Aorta (tissue), 5 donors: ENCODE results near the gene AGK. TPM values are rescaled to one million over a fixed set of nuclear protein-coding genes. Genes with fewer than 3 reads are reported as not detected.
"Not testable (repeated sequence)": the region's sequence is repeated elsewhere in the genome, so short reads cannot be mapped to it uniquely, and the experiment has no call there.

Source experiments
- ATAC-seq: fragments of 200-7000 bp; cut with Tn5 transposase; one replicate; pipeline ENCODE4 v1.9.1; 2022; ENCODE audit warnings: moderate library complexity; ENCODE audit not compliant: low FRiP score
- DNase-seq, 2 donors: peaks; one replicate each; pipeline ENCODE4 v3.0.0-alpha.2; 2020
- H3K27ac ChIP-seq, 2 donors: one replicate each; pipeline ENCODE4 v1.5.1; 2013; ENCODE audit warnings: low read length in 2 of 2, mild to moderate bottlenecking in 2 of 2, moderate library complexity in 2 of 2, control low read depth in 1 of 2, inconsistent platforms in 1 of 2, low read depth in 1 of 2
- H3K27me3 ChIP-seq, 2 donors: one replicate each; pipeline ENCODE4 v1.6.1; 2013; ENCODE audit warnings: control low read depth in 1 of 2, low read length in 1 of 2, mild to moderate bottlenecking in 1 of 2, moderate library complexity in 1 of 2; ENCODE audit not compliant: insufficient read depth in 2 of 2, control insufficient read depth in 1 of 2
- H3K36me3 ChIP-seq, 2 donors: one replicate each; pipeline ENCODE4 v1.6.1; 2013; ENCODE audit warnings: control low read depth in 1 of 2, low read length in 1 of 2, mild to moderate bottlenecking in 1 of 2; ENCODE audit not compliant: insufficient read depth in 2 of 2, control insufficient read depth in 1 of 2
- H3K4me1 ChIP-seq, 2 donors: one replicate each; pipeline ENCODE4 v1.6.1; 2013; ENCODE audit warnings: low read length in 2 of 2, control low read depth in 1 of 2, mild to moderate bottlenecking in 1 of 2, moderate library complexity in 1 of 2; ENCODE audit not compliant: insufficient read depth in 2 of 2, control insufficient read depth in 1 of 2
- H3K4me3 ChIP-seq, 2 donors: one replicate each; pipeline ENCODE4 v1.5.1; 2013; ENCODE audit warnings: low read length in 2 of 2, control low read depth in 1 of 2, mild to moderate bottlenecking in 1 of 2
- H3K9me3 ChIP-seq: one replicate; pipeline ENCODE4 v1.6.1; 2013; ENCODE audit warnings: mild to moderate bottlenecking, low read length; ENCODE audit not compliant: control insufficient read depth
- WGBS, 2 donors: extraction: QIAGEN DNeasy Blood & Tissue Kit; methylation state at CpG; one replicate each; pipeline ENCODE4 v1.1.7; 2013; 5-methylcytosine and 5-hydroxymethylcytosine counted together
- intact Hi-C, 2 donors: fragments of 100-400 bp; cut with DNase I; formaldehyde crosslinking; loops; one replicate each; pipeline versions ENCODE4 v1.14.2 to v1.15.0; 2022
- polyA plus RNA-seq, 2 donors: library from polyadenylated mRNA; stranded (reverse); fragments of 200-250 nt; gene quantifications; one replicate each; pipeline ENCODE4 v1.2.3, GENCODE V29; 2013
- total RNA-seq, 2 donors: library from RNA; stranded (reverse); fragmentation: NEBNext Ultra II Directional; extraction: Animal tissue kit (Norgen Biotek cat#: 25700); gene quantifications; one replicate each; pipeline ENCODE4 v1.2.1, GENCODE V29; 2021
- donor health status: healthy with polysubstance abuse.
- donor health status: Bipolar disorder and iron deficiency.
- donor health status: DM: no; HTN: no; CAD: no.
- donor health status: DM: no; HTN: no; CAD: no.
- donor health status: DM: yes; HTN: yes; CAD: no.

AGK gene
- total and polyA plus RNA-seq, 4 donors, result 4.6 to 29.3 (median 16.3) TPM

DNA sequence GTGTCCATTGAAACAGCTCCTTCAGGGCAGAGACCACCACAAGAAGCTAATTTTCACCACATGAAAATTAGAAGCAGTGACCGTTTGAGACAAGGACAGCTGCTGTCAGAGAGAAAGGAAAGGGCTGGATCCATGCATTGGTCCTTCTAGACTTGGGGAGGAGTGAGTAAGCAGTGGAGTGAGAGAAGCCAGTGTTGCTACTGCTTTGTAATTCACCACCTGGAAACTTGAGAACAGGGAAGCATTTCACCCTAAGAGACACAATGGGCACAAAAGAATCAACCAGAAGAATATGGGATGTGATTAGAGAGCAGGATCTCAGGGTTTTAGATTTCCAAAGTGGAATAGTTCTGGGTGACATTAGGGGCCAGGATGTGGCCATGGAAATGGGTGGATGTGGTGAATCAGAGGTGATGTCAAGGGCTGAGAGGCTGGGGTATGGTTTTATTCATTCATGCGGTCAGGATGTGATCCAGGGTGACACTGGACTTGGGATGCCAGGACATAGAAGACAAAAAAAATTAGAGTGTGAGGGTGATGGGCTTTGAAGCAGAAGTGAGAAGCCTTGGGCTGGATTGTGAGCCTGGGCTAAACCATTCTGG lies 89.1 kb downstream of the AGK start:
- 80 to 89% methylated on average over 2 of the region's 2 CpGs for WGBS, 2 donors

DNA sequence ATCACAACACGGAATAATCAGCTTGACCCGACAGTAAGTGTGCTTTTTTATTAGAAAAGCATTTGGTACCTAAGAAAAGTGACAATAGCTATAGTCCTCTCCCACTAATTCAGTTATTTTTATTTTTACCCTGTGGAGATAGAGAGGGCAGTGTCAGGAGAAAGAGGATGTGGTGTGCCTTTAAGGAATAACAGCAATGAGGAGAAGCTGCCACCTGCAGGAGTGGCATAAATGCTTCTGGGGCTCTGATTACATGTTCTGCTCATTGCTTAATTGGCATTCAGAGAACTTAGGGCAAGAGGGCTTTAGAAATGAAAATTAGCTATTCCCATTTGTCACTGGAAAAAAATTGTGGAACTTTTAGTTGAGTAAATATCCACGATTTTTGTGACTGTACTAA lies 90.7 kb downstream of the AGK start:
- H3K27ac ChIP-seq, result no peak overlapping the region
- 93 to 95% methylated on average over 3 of the region's 3 CpGs for WGBS, 2 donors
- DNase-seq, result no peak
- no peak for ATAC-seq
- H3K4me3 ChIP-seq, result no peak overlapping the region
- peaks cover 0 to 10% of the 10 kb centered on the region in 2 donors for H3K36me3 ChIP-seq
- no peaks in the 10 kb centered on the region for H3K9me3 ChIP-seq
- H3K27me3 ChIP-seq, result no peaks in the 10 kb centered on the region
- no peaks in the 10 kb centered on the region for H3K4me1 ChIP-seq
- intact Hi-C loops, result no loop called here

More for the DNA sequence above, 89.1 kb downstream of the AGK start:
- Histone ChIP-seq H3K4me1 (no peaks in the 10 kb centered on the region), H3K27ac (no peak overlapping the region), H3K27me3 (no peaks in the 10 kb centered on the region), H3K4me3 (no peak overlapping the region), H3K9me3 (no peaks in the 10 kb centered on the region), H3K36me3 (peaks cover 0 to 10% of the 10 kb centered on the region in 2 donors)
- intact Hi-C loops, result no loop called here
- ATAC-seq (no peak), DNase-seq (no peak)

DNA sequence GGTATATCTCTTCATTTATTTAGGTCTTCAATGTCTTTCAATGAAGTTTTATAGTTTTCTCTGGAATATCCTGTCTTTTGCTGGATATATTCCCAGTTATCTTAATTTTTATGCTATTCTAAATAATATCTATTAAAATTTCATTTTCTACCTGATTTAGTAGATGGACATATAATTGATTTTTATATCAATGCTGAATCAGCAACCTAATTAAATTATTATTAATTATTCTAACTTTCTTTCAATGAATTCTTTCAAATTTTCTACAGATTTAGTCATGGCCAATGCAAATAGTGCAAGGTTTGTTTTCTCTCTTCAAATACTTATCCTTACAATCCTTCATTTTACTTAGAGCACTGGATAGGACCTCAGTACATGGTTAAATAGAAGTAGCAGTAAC lies 94.0 kb downstream of the AGK start:
- Histone ChIP-seq H3K27ac (no peak overlapping the region), H3K9me3 (no peaks in the 10 kb centered on the region), H3K27me3 (no peaks in the 10 kb centered on the region), H3K4me3 (no peak overlapping the region), H3K36me3 (peaks cover 0 to 8% of the 10 kb centered on the region in 2 donors), H3K4me1 (peaks cover 0 to 5% of the 10 kb centered on the region in 2 donors)
- intact Hi-C loops, result no loop called here
- DNase-seq, result no peak
- no peak for ATAC-seq

DNA sequence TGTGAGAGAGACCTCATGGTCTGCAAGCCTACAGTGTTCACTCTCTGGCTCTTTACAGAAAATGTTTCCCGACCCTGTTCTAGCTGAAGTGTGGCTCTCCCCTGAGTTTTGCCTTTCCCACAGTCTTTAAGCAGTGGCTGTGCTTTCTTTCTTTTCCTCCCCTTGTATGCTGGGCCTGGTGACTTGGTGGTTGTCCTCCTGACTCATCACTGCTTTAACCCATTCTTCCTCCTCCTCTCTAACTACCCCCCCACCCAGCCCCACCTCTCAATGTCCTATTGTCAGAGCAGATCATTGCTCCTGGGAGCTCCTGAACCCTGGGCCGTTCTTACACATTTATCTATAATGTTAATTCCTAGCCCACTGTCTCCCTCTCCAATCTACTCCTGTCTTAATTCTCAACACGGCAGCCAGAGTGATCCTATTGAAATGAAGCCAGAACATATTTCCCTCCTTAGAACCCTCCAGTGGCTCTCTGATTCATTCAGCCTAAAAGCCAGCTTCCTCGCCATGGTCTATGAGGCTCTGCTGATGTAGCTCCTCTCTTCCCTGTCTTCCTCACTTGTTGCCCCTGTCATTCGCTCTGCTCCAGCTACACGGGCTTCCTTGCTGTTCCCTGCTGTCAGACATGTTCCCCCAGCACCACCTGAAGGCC lies 95.7 kb downstream of the AGK start:
- ATAC-seq (no peak), DNase-seq (no peak)
- Histone ChIP-seq H3K9me3 (no peaks in the 10 kb centered on the region), H3K27me3 (no peaks in the 10 kb centered on the region), H3K4me3 (no peak overlapping the region), H3K4me1 (peaks cover 0 to 5% of the 10 kb centered on the region in 2 donors), H3K36me3 (peaks cover 0 to 2% of the 10 kb centered on the region in 2 donors), H3K27ac (no peak overlapping the region)
- 82 to 84% methylated on average over 6 of the region's 6 CpGs for whole genome bisulfite sequencing, 2 donors
- intact Hi-C loops, result no loop called here

DNA sequence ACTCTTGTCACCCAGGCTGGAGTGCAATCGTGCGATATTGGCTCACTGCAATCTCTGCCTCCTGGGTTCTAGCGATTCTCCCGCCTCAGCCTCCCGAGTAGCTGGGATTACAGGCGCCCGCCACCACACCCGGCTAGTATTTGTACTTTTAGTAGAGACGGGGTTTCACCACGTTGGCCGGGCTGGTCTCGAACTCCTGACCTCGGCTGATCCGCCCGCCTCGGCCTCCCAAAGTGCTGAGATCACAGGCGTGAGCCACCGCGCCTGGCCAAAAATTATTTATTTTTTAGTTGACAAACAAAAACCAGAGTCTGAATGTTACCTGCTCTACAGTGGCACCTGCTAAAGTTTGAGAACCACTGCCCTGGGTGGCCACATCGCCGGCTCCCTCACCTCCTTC lies 96.5 kb downstream of the AGK start:
- H3K36me3 ChIP-seq, H3K27me3 ChIP-seq, intact Hi-C loops, H3K4me1 ChIP-seq, ATAC-seq, H3K9me3 ChIP-seq, H3K27ac ChIP-seq, H3K4me3 ChIP-seq: not testable (repeated sequence)
- 97 to 100% methylated on average over 17 to 21 of the region's 21 CpGs for WGBS, 2 donors
- DNase-seq, result peak in 1 of 2 donors; percentile 24

DNA sequence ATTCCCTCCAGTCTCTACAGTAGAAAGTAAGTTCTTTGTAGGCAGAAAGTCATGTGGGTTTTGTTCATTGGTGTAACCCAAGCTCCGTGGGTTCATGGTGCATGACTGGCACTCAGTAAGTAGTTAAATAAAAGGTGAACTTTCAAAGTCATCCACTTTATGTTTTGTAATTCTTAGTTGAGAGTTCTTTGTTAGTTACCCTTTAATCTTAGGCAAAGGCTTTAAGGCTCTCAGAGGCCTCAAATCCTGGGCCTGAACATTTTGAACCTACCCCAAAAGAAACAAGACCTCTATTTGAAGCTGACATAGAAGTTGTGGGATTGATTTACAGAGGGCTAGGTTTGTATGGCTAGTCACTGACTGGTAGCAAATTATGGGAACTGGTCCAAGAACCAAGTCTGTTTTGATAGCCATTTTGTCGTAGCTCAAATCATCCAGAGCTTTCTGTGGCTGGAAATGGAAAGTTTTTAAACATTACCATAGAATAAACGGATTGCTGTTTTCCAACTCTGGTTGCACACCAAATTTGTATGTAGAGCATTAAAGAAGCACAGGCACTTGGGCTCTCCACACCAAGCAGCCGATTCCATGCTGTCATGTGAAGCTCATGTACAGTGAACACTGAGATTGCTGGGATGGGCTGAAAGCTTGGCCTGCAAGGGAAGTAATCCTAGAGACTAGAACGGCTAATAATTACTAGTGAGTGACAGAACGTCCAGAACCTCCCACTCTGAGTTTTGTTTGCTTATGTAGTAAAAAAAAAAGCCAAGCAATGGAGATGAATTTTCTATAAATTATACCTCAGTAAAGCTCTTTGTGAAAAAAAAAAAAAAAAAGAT lies 97.3 kb downstream of the AGK start:
- H3K4me1 ChIP-seq, result peaks cover 0 to 5% of the 10 kb centered on the region in 2 donors
- 12 to 16% methylated on average over 6 of the region's 6 CpGs for WGBS, 2 donors
- DNase-seq, result no peak
- H3K27me3 ChIP-seq, result no peaks in the 10 kb centered on the region
- H3K9me3 ChIP-seq, result no peaks in the 10 kb centered on the region
- H3K36me3 ChIP-seq, result no peaks in the 10 kb centered on the region
- H3K27ac ChIP-seq, result peak overlapping the region; percentile 4 to 37
- intact Hi-C loops, result no loop called here
- ATAC-seq, result no peak
- H3K4me3 ChIP-seq, result no peak overlapping the region

DNA sequence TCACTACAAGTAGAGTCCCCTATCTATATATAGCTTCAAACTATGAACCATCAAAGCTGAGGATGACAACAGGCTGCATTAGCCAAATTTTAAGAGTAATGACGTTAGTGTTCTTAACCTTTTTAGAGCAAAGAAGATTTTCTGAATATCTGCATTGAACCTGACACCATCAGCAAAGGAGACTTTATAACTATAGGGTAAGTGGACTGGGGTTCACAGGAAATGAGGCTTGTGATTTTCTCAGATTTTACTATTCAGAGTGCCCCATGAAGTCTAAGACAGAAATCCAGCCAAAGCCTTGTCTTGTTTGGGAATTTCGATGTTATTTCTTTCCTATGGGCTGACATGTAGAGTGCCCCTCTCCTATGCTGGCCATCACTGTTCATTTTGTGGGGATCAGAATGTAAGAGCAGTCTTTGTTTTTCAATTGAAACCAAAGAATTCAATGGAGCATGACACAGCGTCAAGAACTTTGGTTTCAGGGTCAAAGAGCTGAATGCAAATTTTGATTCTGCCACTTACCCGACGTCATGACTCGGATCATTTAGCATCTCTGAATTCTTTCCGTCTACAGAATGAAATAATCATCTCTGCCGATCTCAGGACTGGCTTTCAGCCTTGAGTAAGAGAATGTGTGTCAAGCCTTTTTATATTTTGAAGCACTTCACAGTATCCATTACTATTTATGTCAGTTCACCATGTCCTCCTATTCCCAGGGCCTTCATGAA lies 98.1 kb downstream of the AGK start:
- Histone ChIP-seq H3K9me3 (no peaks in the 10 kb centered on the region), H3K4me3 (no peak overlapping the region), H3K36me3 (no peaks in the 10 kb centered on the region), H3K4me1 (peaks cover 0 to 5% of the 10 kb centered on the region in 2 donors), H3K27me3 (no peaks in the 10 kb centered on the region), H3K27ac (peak overlapping the region; percentile 4 to 59)
- no peak for DNase-seq
- peak; percentile 5 for ATAC-seq
- intact Hi-C loops, result no loop called here
- 31 to 41% methylated on average over 8 of the region's 8 CpGs for WGBS, 2 donors

DNA sequence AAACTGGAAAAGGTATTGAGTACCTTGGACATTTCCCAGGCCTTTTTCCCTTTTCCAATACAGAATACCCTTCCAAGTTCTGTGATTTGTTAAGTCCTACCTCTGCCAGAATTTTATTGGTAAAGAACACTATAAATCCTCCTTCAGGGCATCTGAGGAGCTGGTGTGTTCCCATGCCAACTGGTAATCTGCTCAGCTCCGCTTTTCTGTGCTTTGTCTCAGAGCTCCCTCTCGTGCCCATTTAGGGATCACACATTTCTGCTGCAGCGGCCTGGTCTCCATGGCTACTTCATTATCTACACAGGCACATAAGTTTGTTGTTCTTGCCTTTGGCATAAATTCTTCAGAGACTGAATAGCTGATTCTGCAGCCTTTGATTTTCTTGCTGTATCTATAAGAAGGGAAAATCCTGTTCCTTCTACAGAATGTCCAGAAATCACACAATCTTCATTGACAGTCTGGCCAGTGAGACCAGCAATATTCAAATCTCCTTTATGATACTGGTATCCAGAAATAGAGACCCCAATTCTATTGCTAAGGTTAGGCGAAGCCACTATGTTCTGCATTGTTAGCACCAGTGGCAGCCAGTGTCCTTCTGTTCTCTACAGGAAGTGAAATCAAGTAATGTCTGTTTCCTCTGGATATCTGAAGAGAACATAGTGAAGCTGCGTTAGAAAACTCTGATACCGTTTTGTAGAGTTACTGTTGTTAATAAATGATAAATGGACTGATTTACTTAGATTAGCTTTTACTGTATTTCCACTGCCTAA lies 98.8 kb downstream of the AGK start:
- H3K4me1 ChIP-seq, result peaks cover 0 to 5% of the 10 kb centered on the region in 2 donors
- peak; percentile 90 for ATAC-seq
- no peak overlapping the region for H3K4me3 ChIP-seq
- no peaks in the 10 kb centered on the region for H3K36me3 ChIP-seq
- peak; percentile 71 to 74 for DNase-seq
- WGBS, 2 donors, result 17 to 18% methylated on average over 6 of the region's 6 CpGs
- intact Hi-C loops, result loop anchor here in 1 of 2 donors (5.0 kb wide), 1 partner anchor 87 kb away; the partner anchor contains the start of gene SSBP1
- H3K9me3 ChIP-seq, result no peaks in the 10 kb centered on the region
- no peaks in the 10 kb centered on the region for H3K27me3 ChIP-seq
- H3K27ac ChIP-seq, result peak overlapping the region in 1 of 2 donors; percentile 35
